Measurements from ENCODE around the gene ISCU. TPM values are rescaled to one million over a fixed set of nuclear protein-coding genes. Genes with fewer than 3 reads are reported as not detected.

Gene ISCU
- total RNA-seq, 2 experiments from 2014 or later, result 91.4 to 92.1 TPM

GRCh38 chr12:108609537-108610335 is 47.3 kb downstream of the ISCU start:
- CTCF ChIA-PET, result interaction anchor here (1.6 kb wide), 1 partner anchor 55 kb away, joined by 4 read pairs; no protein-coding TSS in a partner anchor
- POLR2A ChIA-PET, result no interaction called here

DNA sequence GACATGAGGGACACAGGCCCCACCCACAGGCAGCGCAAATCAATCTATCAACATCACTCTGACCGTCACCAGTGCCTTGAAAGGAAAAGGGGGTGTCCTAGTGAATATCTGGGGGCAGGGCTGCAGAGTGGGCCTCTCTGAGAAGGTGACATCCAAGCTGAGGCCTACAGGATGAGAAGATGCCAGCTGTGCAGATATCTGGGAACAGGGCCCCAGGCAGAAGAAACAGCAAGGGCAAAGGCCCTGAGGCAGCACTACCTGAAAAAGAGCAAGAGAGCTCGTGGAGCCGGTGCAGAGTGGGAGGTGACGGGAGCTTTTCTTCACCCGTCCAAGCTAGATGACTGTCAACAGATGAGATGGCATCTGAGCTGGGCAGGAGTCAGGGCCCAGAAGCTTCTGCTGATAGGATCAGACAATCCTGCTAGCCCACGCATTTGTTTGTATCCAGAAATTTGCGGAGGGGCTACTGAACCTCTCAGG is 48.0 kb downstream of the ISCU start:
- CTCF ChIA-PET, result interaction anchor here (0.8 to 1.6 kb wide), 2 partner anchors 38 to 54 kb away, joined by 4 to 6 read pairs; no protein-coding TSS in a partner anchor
- POLR2A ChIA-PET, result no interaction called here

- POLR2A ChIA-PET, result no interaction called here
- CTCF ChIA-PET, result interaction anchor here (0.8 to 1.6 kb wide), 2 partner anchors 38 to 53 kb away, joined by 4 to 6 read pairs; no protein-coding TSS in a partner anchor
Observed at GRCh38 chr12:108610856-108611605, 48.6 kb downstream of the ISCU start.

DNA sequence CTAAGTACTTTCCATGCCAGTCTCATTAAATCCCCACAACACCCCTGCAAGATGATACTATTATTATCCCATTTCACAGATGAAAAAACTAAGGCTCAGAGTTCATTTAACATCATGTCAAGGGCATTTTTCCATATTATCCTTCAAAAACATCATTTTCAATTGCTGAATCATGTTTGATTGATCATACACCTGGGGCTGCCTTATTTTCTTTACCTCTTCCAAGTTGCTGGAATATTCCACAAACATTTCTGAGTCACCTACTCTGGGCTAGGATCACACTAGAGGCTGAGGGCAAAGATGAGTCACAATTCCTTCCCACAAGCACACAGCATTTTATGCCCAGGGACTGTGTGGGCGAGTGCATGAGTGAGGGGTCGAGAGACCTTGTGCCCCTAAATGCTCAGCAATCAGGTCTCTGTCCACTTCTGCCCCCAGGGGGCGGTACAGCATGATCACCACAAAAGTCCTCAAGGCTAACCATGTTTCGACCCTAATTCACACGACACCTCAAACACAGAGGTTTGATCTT is 49.6 kb downstream of the ISCU start:
- CTCF ChIA-PET, result interaction anchor here (0.8 kb wide), 1 partner anchor 200 kb away, joined by 3 read pairs; no protein-coding TSS in a partner anchor

DNA sequence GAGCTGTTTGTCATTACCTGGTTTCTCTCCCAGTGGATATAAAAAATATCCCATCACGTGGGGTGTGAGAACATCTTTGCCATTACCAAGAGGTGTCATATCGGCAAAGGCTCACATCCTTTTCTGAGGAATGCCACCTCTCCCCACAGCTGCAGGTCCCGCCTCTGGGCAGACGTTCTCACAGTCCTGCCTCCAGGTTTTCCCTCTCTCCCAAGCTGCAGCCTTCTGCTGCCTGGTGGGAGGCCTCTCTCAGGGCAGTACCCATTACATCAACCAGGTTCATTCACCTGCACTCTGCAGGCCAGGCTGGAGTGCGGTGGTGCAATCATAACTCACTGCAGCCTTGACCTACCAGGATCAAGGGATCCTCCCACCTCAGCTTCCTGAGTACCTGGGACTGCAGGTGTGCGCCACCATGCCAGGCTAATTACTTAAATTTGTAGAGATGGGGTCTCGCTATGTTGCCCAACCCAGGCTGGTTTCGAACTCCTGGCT is 50.4 kb downstream of the ISCU start:
- ChIA-PET CTCF (interaction anchor here (0.6 to 0.8 kb wide), 3 partner anchors 113 to 199 kb away, joined by 3 to 4 read pairs (median 3); no protein-coding TSS in a partner anchor), POLR2A (interaction anchor here (0.7 to 0.9 kb wide), 2 partner anchors 52 to 480 kb away, joined by 3 read pairs; partner anchors contain the start of gene SART3)

More for the DNA sequence above, 49.6 kb downstream of the ISCU start:
- POLR2A ChIA-PET, result no interaction called here

DNA sequence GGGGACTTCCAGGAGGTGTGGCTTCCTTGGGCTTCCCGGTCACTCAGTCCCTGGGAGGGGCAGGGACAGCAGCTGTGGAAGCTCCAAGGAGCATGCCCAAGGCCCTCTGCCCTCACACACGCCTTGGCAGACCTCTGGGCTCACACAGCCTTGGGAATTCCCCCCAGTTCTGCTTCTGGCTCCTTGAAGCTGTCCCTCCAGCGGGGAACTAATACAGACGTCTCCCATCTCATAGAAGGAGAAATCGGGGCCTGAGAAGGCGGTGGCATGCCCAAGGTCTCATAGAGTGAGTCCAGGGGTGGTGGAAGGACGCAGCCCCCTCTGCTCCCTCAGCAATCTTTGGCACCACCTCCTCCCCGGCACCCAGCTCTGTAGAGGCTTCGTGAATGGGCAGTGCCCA is 51.2 kb downstream of the ISCU start:
- ChIA-PET POLR2A (interaction anchor here (0.9 kb wide), 1 partner anchor 53 kb away, joined by 3 read pairs; the partner anchor contains the start of gene SART3), CTCF (no interaction called here)

DNA sequence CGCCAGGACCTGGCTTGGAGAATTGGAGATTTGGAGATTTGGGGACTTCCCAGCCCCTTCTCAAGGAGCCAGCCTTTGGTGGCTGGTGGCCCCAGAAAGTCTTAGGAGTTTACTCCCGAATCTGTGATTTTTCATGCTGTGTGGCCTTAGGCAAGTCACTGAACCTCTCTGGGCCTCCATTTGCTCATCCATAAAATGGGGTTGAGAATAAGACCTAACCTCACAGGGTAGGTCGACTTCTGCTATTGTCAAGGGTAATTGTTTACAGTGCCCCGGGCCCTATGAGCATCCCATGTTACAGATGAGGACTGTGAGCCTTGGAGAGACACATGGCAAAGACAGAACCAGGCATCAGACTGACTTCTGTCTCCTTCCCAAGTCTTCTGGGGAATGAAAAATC is 51.6 kb downstream of the ISCU start:
- ChIA-PET POLR2A (interaction anchor here (0.9 kb wide), 1 partner anchor 53 kb away, joined by 3 read pairs; the partner anchor contains the start of gene SART3), CTCF (no interaction called here)

- ChIA-PET POLR2A (no interaction called here), CTCF (no interaction called here)
Observed at GRCh38 chr12:108614639-108615038, 52.2 kb downstream of the ISCU start.

- ChIA-PET CTCF (interaction anchor here (0.9 to 8.4 kb wide), 3 partner anchors 14 to 55 kb away, joined by 3 to 129 read pairs (median 50); partner anchors contain the start of genes ISCU and SART3), POLR2A (interaction anchor here (1.8 to 4.0 kb wide), 2 partner anchors 54 to 75 kb away, joined by 3 to 36 read pairs; partner anchors contain the start of genes ISCU and SART3)
Observed at GRCh38 chr12:108615918-108616317, 53.5 kb downstream of the ISCU start.

GRCh38 chr12:108616359-108616758 is 54.0 kb downstream of the ISCU start:
- CTCF ChIA-PET, result interaction anchor here (0.9 to 8.4 kb wide), 7 partner anchors 13 to 477 kb away, joined by 3 to 129 read pairs (median 33); partner anchors contain the start of genes ALKBH2, ISCU, SART3 and SELPLG
- POLR2A ChIA-PET, result interaction anchor here (1.1 to 4.0 kb wide), 6 partner anchors 19 to 74 kb away, joined by 3 to 36 read pairs (median 6); partner anchors contain the start of genes ISCU and SART3

DNA sequence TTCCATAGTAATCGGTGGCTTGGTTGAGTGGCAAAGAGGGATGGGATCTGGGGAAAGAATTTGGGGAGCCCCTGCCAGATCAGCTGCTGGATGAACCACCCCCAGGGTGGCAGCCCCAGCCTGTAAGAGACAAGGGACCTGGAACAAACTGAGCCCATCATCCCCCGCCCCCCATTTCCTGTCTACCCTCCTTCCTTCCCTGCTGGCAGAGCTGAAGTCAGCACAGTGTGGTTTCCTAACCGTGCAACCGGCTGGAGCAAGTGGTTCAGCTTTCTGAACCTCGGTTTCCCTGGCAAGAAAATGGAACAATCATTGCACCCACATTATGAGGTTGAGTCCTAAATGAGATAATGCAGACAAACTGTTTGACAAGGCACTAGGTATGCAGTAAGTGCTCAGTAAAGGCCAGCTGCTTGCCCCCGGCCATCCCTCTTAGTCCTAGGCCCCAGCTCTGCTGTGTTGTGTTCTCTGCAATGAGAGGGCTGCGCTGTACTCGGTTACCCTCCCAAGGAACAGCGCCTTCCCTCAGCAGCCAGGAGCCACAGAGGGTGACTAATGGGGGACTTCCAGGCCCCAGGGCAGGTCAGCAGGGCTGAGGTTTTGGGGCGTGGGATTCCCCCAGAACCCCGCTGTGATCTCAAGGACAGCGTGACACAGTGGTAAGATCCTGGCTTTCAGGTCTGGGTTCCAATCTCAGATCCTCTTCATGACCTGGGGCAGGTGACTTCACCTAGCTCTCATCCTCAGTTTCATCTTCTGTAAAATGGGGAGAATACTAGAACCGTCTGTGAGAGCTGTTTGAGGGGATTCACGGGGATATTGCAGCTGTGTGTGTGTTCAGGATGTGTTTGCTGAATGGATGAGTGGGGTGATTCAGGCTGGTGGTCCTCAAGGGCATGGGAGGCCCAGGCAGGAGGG is 54.8 kb downstream of the ISCU start:
- ChIA-PET CTCF (interaction anchor here (0.6 to 8.4 kb wide), 20 partner anchors 10 to 476 kb away, joined by 3 to 129 read pairs (median 4); partner anchors contain the start of genes ALKBH2, ISCU, SART3 and SELPLG), POLR2A (interaction anchor here (0.6 to 4.0 kb wide), 11 partner anchors 11 to 74 kb away, joined by 3 to 36 read pairs (median 5); partner anchors contain the start of genes ISCU, SART3 and SELPLG)

- ChIA-PET POLR2A (interaction anchor here (0.6 to 4.0 kb wide), 10 partner anchors 10 to 71 kb away, joined by 3 to 36 read pairs (median 6); partner anchors contain the start of genes ISCU, SART3 and SELPLG), CTCF (interaction anchor here (0.6 to 8.4 kb wide), 26 partner anchors 11 to 1711 kb away, joined by 3 to 129 read pairs (median 4); partner anchors contain the start of genes ISCU, SART3 and SELPLG)
Observed at GRCh38 chr12:108618079-108618952, 55.9 kb downstream of the ISCU start.

DNA sequence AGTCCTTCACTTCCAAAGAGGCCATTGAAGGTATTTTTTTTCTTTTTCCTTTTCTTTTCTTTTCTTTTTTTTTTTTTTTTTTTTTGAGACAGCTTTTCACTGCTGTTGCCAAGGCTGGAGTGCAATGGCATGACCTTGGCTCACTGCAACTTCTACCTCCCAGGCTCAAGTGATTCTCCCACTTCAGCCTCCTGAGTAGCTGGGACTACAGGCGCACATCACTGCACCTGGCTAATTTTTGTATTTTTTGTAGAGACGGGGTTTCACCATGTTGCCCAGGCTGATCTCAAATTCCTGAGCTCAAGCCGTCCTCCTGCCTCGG is 56.5 kb downstream of the ISCU start:
- ChIA-PET CTCF (interaction anchor here (0.7 to 8.4 kb wide), 14 partner anchors 11 to 185 kb away, joined by 3 to 129 read pairs (median 8); partner anchors contain the start of genes ISCU, SART3 and SELPLG), POLR2A (interaction anchor here (1.1 to 4.0 kb wide), 3 partner anchors 9 to 57 kb away, joined by 3 to 36 read pairs (median 3); partner anchors contain the start of genes ISCU and SART3)
